LNCAP (cell line): ENCODE results near the gene IL22.

Experiments used
- CTCF ChIP-seq: fragments of 450-650 bp; IDR thresholded peaks from 2 replicates; pipeline ENCODE4 v1.5.1; 2017; ENCODE audit warnings: mild to moderate bottlenecking

The IL22 gene

DNA sequence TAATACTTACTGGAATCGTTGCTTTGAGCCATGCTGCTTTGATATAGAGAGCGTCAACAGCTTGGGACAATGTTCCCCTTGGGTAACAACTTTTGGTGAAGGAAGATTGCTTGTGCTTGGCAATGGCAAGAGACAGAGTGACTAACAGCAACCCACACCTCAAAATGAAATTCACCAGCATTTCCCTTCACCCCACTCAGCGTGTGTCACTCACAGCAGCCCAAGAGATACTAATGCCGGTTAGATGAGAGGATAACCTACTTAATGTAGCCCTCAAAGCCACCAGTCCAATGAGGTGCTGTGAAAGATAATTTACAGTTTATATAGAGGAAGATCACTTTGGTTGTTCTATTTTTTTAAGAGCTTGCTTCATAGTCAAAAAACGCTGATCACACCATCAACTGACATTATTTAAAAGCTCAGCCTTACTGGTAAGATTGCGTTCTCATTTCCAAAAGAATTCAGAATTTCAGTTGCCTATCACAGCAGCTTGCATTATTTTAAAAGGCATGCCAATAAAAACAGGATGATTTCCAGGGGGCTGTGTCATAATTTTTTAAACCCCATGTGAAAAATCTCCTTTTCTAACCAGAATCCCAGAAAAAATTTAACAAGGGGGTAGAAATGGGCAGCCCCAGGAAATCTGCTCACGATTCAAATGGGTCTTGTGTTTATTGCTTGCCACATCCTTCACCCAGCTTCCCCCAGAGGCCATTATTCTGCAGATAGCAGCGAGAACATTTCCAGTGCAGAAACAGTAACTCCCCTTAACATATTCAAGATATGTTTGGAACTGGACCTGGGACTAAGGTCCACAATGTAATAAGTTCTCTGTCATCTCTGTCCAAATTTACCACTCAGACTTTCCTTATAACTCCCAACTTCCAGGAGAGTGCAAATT lies 27.6 kb downstream of the IL22 start, which contains the start of gene IL26:
Gene IL26 (minus strand): TSS at position 235 of the 901 bp plus-strand sequence. CDS start 54 bp downstream, at position 181.
- no peak for TF ChIP-seq CTCF

DNA sequence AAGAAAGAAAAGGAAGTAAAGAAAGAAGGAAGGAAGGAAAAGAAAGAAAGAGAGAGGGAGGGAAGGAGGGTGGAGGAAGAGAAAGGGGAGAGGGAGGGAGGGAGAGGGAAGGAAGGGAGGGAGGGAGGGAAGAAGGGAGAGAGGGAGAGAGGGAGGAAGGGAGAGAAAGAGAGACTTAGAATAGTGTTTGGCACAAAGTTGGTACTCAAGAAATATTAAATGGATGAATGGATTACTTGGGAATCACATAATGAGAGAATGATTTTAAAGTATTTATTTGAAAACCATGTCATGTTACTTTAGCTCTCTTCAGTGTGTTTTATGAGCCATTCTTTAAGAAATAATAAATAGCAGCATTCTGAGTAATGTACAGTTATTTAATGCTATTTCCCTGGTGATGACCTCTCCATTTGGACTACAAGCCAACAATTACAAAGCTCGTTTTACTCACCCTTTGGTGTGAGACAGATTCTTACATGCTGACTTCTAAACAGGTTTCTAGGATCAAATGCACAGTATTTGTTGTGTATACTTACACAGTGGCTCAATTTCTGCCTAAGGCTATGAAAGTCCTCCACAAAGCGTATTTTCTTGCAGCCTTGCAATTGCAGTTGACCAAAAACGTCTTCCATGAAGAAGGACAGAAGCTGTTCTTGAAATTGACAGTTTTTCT lies 28.7 kb downstream of the IL22 start:
- no peak for TF ChIP-seq CTCF

DNA sequence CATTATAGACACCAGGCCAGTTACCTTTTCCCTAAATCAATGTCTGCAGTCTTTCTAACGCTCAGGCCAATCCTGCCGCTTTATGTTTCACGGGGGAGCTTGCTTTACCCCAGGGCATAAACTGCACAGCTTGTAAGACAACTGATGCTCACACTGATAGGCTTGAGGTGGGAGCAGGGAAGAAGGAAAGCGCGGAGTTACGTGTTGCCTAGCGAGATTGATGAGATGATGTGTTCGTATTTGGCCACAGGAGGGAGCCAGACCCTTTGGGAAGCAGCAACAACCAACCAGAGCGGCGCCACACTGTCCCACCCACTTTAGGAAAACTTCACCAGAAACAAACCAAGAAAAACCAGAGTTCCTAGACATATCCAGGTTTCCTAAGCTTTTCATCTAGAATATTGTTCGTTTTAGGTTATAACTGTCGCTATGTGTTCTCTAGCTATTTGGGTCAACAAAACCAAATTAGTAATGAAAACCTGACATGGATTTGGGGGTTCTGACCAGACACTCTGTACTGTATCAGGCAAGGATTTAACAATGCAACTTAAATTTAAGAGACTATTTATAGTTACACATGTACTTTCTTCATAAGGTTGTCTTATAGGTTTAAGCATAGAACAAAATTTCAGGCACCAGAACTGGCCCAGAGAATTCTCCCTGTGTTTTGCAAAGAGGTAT lies 30.2 kb downstream of the IL22 start:
- peak; percentile 76 for TF ChIP-seq CTCF

- TF ChIP-seq CTCF = no peak
Observed at GRCh38 chr12:68222326-68222725, 31.1 kb downstream of the IL22 start.

GRCh38 chr12:68221497-68221896 lies 31.9 kb downstream of the IL22 start:
- no peak for TF ChIP-seq CTCF

DNA sequence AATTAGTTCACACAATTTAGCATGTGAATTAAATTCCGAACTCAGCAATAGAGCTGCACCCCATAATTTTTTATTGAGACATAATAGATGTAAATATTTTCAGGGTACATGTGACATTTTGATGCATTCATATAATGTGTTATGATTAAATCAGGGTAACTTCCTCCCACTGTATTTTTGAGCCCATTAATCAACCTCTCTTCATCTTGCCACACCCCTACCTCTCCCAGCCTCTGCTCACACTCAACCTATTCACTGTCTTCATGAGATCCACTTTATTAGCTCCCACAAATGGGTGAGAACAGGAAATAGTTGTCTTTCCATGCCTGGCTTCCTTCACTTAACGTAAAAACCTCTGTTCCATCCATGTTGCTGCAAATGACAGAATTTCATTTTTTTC lies 42.5 kb downstream of the IL22 start:
- no peak for TF ChIP-seq CTCF

GRCh38 chr12:68207276-68207675 lies 46.1 kb downstream of the IL22 start:
- TF ChIP-seq CTCF = no peak
